Ishikawa (cell line): Measurements from ENCODE around the gene PRTG.

Source experiments
- CEBPB ChIP-seq: IDR thresholded peaks from 2 replicates; pipeline ENCODE4 v1.6.1; 2012
- EGR1 ChIP-seq: IDR thresholded peaks from 2 replicates; pipeline ENCODE4 v1.6.1; 2012
- EP300 ChIP-seq: IDR thresholded peaks from 2 replicates; pipeline ENCODE4 v1.6.1; 2012; ENCODE audit warnings: borderline replicate concordance
- TAF1 ChIP-seq: IDR thresholded peaks from 2 replicates; pipeline ENCODE4 v1.6.1; 2012; ENCODE audit warnings: low read depth, mild to moderate bottlenecking
- TF ChIP-seq, protein P1 (sequence below): IDR thresholded peaks from 2 replicates; pipeline ENCODE4 v1.6.1; 2012; ENCODE audit warnings: low read depth, mild to moderate bottlenecking

DNA sequence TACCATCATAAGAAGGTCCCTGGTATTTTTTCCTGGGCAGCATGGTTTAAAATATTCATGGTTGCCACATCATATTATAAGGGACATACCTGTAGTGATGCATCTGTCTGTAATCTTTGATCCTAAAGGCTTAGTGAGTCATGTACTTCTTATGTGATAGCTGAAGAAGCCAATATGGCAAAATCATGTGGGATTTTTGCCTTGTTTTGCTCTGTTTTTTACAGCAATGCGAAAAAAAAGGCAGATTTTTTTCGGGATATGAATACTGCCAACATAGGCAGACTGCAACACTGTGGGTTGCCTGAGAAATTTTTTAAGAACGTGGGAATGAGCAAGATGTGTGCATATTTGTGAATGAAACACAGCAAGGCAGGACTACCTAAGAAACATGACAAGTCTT, 143.5 kb downstream of the PRTG start:
- TF ChIP-seq CEBPB (no peak), EGR1 (no peak), EP300 (no peak), TAF1 (no peak)
- TF ChIP-seq, protein P1, sequence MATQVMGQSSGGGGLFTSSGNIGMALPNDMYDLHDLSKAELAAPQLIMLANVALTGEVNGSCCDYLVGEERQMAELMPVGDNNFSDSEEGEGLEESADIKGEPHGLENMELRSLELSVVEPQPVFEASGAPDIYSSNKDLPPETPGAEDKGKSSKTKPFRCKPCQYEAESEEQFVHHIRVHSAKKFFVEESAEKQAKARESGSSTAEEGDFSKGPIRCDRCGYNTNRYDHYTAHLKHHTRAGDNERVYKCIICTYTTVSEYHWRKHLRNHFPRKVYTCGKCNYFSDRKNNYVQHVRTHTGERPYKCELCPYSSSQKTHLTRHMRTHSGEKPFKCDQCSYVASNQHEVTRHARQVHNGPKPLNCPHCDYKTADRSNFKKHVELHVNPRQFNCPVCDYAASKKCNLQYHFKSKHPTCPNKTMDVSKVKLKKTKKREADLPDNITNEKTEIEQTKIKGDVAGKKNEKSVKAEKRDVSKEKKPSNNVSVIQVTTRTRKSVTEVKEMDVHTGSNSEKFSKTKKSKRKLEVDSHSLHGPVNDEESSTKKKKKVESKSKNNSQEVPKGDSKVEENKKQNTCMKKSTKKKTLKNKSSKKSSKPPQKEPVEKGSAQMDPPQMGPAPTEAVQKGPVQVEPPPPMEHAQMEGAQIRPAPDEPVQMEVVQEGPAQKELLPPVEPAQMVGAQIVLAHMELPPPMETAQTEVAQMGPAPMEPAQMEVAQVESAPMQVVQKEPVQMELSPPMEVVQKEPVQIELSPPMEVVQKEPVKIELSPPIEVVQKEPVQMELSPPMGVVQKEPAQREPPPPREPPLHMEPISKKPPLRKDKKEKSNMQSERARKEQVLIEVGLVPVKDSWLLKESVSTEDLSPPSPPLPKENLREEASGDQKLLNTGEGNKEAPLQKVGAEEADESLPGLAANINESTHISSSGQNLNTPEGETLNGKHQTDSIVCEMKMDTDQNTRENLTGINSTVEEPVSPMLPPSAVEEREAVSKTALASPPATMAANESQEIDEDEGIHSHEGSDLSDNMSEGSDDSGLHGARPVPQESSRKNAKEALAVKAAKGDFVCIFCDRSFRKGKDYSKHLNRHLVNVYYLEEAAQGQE, result no peak
